GM18907 (cell line): ENCODE results near the gene SDK2.
"Not testable (repeated sequence)": the region's sequence is repeated elsewhere in the genome, so short reads cannot be mapped to it uniquely, and the experiment has no call there.

ENCODE experiments used
- ATAC-seq: cut with Tn5 transposase; IDR thresholded peaks from one replicate; pipeline ENCODE4 v1.9.1; 2021; ENCODE audit warnings: mild to moderate bottlenecking, moderate library complexity; ENCODE audit not compliant: unreplicated experiment

SDK2 gene

DNA sequence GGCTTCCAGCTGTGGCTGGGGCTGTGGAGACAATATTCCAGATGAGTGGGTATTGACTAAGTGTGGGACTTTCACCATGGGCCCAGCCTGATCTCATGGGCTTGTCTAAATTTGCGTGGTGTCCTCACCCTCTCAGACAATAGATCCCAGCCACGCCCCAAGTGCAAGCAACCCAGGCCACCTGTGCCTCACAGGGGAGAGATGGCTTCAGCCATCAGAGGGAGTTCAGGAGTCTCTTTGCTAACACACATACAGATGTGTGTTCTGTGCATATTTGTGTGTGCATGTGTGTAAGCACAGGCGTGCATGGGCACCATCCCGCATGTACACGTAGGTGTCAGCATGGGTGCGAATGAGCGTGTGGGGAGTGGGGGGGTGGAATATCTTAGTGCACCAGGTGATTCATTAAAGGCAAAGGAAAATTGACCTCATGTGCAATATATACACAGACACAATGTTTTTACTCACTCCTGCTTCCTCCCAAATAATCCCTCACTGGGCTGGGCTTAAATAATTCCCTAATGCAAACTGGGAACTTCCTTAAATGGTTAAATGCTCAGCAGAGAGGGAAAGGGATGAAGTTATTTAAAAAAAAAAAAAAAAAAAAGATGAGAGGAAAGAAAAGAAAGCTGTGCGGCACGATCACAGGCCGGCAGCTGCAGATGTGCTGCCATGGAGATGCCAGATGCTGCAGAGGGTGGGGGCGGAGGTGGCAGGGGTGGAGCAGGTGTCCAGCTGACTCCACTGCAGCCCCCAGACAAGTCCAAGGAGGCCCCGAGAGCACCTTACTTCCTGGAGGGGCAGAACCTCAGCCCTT lies 308.4 kb downstream of the SDK2 start:
- no peak for ATAC-seq

DNA sequence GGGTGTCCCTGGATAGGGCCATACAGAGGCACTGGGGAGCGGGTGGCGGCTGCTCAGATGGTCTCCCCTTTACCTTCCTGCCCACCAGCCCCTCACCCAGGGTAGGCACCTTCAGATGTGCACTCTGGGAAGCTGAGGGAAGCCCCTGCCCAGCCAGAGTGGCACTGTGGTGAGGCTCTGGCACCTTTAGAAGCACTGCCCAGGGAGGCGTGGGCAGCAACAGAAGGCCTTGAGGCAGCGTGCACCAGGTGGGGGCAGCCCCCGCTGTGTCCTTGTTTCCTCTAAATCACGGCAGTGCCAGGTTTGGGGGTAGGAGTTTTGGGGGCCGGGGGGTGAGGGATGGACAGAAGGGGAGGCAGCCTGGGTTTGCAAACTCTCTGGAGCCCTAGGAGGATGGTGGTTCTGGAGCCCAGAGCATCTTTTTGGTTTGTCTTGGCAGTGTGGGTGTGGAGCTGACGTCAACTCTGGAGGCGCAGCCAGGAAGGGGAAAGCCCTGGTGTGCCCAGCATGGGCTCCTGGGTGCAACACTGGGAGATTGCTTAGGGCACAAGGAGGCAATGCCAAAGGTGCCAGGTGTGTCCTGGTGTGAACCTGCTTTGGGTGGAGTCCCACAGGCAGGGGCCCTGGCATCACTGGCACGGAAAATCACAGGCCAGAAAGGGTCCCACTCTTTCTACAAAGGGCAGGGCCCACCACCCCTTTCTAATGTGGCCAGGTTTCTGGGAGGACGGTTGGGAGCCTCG lies 309.3 kb downstream of the SDK2 start:
- no peak for ATAC-seq

DNA sequence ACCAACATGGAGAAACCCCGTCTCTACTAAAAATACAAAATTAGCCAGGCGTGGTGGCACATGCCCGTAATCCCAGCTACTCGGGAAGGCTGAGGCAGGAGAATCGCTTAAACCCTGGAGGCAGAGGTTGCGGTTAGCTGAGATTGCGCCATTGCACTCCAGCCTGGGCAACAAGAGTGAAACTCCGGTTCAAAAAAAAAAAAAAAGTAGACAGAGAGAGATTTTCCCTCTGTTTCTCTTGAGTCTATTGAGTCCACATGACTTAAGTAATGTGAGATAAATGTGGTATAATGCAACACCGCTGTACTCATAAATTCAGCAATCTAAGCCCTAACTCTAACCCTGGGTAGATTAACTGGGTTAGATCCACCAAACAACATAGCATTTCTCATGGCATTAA lies 310.8 kb downstream of the SDK2 start:
- not testable (repeated sequence) for ATAC-seq

DNA sequence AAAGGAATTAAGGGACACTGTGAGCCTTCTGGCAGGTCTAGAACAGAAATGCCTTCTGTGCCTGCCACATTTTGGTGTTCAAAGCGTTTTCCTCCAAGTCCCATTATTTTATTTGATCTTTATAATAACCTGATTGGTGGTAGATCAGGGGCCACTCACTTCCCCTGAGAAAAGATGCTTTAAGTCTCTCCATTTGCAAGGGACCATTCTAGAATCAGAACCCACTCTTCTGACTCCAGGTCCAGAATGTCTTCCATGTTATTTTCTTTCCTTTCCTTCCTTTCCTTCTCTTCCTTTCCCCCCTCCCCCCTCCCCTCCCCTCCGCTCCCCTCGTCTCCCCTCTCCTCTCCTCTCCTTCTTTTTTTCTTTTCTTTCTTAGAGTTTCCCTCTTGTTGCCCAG lies 313.2 kb downstream of the SDK2 start:
- no peak for ATAC-seq

DNA sequence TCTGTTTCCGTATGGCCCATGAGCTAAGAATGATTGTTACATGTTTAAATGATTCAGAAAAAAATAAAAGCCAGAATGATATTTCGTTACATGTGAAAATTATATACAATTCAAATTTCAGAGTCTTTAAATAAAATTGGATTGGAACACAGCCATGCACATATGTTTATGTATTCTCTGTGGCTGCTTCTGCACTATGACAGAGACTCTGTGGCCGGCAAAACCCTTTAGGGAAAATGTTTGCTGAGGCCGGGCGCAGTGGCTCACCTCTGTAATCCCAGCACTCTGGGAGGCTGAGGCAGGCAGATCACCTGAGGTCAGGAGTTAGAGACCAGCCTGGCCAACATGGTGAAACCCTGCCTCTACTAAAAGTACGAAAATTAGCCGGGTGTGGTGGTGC lies 316.6 kb downstream of the SDK2 start:
- ATAC-seq, result no peak

DNA sequence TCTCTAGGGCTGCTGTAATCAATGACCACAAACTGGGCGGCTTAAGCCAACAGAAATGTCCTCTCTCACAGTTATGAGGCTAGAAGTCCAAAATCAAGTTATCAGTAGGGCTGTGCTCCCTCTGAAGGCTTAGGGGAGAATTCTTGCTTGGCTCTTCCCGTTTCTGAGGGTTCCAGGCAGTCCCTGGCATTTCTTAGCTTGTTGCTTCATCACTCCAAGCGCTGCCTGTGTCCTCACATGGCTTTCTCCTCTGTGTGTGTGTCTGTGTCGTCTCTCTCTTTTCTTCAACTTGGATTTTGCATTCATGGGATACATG lies 318.8 kb downstream of the SDK2 start:
- ATAC-seq, result no peak

DNA sequence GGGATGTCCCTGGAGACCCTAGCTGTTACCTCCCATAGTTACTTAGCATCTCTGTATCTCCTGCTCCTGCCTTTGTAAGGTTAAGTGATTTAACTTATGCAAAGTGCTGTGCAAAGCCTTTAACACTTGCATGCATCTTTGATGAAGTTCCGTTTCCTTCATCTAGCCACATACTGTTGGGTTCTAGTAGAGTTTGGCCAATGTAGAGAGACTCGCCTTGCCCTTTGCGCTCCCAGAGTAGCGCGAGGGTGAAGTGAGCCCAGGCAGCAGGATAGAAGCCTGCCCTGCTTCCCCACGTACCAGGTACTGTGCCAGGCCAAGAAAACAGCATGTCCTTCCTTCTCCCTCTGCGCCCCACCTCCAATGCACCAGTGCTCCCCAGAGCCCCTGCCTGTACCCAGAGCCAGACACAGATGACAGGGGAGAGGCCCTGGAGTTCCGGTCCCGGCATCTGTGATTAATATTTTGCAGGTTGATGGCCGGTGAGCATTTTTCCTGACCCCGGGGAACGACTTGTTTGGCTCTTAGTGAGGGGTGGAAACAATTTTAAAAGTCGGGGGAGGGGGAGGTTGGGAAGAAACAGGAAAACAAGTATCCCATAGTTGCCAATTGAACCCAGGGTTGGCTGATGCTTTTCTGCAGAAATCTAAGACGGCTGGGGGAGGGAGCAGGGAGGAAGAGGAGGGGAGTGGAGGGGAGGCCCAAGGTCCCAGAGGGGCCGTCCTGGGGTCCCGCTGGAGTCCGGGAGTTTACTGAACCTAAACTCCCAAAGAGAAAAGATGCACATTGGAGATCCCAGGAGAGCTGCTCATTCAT lies 319.3 kb downstream of the SDK2 start:
- no peak for ATAC-seq

DNA sequence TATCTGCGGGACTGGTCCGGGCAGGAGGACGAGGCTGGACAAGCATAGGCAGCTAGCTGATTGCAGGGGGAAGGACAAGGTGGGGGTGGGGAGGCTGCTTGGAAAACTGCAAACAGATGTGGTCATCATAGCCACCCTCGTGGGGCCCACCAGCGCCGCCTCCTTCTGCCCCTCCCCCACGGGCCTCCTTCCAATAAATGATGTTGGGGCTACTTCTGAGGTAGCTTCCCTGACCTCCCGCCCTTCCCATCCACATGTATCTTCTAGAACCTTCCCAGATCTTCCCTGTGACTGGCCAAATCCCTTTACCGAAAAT lies 320.1 kb downstream of the SDK2 start:
- ATAC-seq, result no peak

DNA sequence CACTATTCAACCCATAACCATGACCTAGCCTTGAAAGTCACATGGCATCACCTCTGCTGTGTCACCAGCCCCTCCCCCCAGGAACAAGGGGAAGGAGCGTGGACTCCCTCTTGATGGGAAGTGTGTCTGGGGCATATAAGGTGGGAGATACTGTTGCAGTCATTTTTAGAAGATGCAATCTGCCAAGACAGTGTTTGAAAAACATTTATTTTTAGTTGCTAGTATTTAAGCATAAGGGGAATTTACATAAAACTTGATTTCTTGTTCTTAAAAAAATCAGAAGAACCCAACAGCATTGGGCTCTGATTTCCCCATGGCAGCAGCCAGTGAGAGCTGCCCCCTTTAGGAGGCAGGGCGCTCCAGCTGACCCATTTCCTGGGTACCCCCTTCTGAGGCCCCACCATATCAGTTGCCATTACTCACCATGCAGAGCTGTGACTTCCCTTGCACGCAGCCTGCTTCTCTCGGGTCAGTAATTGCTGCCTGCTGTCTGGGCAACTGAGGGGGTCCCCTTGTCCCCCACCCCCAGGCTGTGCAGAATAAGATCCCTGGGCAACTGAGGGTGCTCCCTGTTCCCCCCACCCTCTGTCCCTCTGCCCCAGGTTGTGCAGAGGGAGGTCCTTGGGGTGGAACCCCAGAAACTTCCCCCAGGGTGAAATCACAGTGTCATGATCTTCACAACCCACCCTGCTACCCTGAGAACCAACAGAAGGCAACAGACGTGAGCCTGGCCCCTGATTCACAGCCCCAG lies 320.7 kb downstream of the SDK2 start:
- no peak for ATAC-seq

DNA sequence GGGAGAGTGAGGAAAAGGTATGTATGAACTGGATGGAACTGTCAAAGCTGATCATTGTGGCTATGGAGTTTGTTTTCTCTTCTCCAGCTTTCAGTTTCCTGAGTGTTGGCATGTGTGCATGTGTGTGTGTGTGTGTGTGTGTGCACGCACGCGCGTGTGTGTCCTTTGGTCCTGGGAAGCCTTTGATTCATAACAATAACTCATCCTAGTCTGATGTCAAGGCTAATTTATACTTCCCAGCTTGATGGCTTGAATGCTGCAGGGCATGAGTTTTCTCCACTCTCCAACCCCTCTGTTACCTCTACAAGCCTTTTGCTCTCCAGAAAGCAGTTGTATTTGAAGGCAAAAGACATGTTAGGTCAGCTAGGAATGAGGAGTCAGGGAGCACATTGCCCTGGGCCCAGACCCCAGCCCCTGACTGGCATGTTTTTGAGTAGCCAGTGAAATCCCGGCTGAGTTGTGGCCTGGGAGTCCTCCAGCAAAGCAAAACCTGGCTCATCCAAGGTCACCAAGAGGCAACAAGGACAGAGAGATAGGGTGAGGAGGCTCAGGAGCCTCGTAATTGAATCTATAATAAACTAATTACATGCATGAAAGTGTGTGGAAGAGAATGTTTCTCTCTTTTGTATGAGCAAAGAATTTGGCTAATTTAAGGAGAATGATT lies 323.5 kb downstream of the SDK2 start:
- ATAC-seq, result no peak

DNA sequence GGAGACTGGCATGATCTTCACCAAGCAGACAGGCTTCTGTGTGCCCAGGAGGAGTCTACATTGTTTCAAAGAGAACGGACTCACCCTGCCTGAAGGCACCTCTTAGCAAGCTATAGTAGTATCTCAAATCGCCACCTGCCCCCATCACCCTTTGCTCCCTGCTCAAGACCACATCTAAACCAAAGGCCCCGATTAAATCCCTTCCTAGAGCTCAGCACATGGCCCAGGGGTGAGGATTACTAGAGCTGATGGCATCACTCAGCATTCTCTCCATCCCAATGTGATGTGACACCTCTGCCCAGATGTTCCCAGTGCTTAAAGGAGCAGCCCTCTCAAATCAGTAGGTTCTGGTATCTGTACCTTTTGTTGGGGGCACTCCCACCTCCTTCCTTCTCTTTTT lies 324.5 kb downstream of the SDK2 start:
- no peak for ATAC-seq

DNA sequence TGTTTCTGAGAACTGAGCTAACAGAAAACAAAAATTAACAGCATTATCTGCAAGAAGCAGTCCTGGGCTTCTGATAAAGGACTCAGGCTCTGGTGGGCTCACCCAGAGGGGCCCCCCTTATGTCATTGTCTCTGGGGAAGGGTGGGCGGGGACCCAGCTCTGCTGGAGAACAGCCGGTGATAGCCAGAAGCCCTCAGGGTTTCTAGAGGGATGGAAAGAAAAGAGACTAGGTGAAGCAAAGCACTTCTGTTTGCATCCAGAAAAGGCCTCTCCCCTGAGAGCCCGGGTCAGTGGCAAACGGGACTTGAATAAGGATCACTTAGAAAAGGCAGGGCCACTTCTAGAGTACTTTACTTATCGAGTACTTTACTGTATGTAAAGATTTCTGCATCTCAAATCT lies 325.4 kb downstream of the SDK2 start:
- no peak for ATAC-seq

DNA sequence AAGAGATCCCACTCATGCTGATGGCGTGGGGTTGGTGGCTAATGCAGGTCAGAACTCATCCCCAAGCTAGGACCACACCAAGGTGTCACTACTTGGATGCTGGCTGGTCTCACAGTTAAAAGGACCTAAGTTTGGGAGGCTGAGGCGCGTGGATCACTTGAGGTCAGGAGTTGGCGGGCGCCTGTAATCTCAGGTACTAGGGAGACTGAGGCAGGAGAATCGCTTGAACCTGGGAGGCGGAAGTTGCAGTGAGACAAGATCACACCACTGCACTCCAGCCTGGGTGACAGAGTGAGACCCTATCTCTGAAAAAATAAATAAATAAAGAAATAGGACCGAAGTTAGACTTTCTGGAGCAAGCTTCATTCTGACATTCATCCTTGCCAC lies 325.8 kb downstream of the SDK2 start:
- no peak for ATAC-seq

DNA sequence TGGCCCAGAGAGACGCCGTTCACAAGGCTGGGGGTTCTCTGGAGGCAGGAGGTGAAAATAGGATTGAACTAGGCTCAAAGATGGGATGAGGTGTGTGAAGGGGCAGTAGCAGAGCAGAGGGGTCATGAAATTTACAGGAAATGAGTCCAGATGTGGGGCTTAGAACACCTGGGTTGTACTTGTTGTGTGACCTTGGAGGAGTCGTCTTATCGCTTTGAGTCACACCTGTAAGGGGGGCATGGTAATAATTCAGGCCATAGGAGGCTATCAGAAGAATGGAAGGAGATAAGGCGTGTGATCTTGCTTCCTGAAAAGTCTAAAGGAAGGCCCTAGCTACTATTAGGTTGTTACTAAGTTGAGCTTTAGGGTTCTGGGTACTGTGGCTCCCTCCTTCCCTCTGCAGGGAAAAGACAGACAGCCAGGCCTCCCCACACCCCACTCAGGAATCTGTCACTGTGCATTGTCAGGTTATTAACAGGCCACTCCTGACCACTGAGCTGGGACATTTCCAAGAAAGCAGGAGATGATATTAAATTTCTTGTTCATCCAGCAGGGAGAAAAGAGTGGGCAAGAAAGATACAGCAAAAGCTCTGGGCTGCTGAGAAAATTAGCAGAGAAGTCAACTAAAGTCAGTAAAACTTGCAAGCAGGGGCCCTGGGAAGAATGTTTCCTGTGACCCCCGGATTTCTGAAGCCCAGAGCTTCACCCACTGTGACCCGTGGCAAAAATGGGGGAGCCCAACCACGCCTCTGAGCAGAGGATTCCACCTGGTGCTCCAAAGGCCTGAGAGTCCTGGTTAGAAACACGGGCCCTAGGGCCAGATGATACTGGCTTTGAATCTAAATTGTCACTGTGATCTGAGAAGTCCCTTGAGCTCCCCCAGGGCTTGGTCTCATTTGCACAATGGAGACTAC lies 326.5 kb downstream of the SDK2 start:
- no peak for ATAC-seq

DNA sequence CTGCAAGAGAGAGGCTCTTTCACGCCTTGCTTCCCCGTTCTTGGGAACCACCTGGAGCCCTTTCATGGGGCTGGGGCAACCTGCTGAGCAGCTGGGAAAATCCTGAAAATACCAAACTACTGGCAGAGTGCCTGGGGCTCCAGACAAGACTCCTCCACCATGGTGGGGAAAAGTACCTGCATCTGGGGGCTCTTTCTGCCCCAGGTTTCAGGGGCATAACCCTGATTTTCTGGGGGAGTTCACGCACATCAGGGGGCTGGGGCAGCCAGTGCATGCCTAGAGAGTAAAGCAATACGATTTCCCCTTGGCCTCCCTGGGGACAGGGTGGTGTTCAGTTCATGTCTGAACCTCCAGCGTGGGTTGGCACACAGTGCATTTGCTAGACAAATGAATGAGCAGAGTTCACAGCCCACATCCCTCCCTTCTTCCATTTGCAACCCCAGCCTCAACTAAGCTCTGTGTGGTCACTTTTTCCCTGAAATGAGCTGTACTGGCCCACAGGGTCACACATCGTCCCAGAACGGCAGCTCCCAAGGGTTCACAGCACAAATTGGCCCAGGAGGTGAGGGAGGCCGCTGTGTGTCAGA lies 327.2 kb downstream of the SDK2 start:
- peak; percentile 70 for ATAC-seq

DNA sequence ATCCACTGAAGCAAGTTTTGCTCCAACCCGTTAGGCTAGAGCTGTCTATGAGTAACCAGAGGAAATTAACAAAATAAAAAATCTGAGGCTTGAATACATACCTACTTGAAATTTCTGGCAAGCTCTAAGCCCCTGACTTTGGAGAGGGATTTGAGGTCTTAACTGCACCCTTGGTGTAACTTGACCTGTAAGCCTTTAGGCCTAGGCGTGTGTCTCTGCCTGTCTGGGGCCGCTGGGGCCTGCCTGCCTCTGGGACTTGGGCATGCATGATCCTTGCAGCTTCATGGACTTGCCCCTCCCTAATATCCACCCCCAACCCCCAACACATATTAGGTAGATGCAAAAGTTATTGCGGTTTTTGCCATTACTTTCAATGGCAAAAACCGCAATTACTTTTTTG lies 328.8 kb downstream of the SDK2 start:
- no peak for ATAC-seq

DNA sequence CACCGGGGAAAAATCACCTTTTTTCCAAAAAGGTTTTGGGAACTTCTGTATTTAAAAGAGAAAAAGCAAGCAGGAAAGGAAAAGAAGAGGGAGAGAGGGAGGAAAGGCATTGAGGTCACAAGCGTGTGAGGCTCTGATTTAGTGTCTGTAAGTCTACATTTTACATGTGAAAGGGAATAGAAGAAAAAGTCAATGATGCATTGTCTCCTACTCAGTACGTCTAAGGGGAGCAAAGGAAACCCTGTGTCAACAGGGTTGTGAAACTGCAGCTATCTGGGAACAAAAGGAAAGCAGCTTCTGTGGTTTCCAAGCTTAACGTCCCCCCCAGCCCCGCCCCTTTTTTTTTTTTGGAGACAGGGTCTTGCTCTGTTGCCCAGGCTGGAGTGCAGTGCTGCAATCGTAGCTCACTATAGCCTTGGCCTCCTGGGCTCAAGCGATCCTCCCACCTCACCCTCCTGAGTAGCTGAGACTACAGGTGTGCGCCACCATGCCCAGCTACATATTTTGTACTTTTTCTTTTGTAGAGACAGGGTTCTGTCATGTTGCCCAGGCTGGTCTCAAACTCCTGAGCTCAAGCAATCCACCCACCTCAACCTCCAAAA lies 330.6 kb downstream of the SDK2 start:
- ATAC-seq, result no peak

DNA sequence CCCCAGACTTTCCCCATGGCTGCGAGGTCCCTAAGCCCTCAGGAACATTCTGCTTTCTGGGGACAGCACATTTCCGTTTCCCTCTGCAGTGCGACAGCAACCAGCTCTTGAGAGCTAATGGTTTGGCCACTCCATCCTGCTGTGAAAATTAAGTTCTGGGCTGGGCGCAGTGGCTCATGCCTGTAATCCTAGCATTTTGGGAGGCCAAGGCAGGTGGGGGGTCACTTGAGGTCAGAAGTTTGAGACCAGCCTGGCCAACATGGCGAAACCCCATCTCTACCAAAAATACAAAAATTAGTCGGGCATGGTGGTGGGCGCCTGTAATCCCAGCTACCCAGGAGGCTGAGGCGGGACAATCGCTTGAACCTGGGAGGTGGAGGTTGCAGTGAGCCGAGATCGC lies 331.4 kb downstream of the SDK2 start:
- ATAC-seq, result not testable (repeated sequence)
